H9 (cell line): Measurements from ENCODE around the gene SBF1. TPM values are rescaled to one million over a fixed set of nuclear protein-coding genes. Genes with fewer than 3 reads are reported as not detected.

ENCODE experiments used
- DNase-seq: peaks from one replicate; pipeline ENCODE4 v3.0.0-alpha.2; 2017
- H2AFZ ChIP-seq: one replicate; pipeline ENCODE4 v1.6.1; 2013; ENCODE audit warnings: mild to moderate bottlenecking, low read length, control low read depth, moderate library complexity
- H2AK5ac ChIP-seq: 2 replicates; pipeline ENCODE4 v1.6.1; 2013; ENCODE audit warnings: low read length, control low read depth, mixed read lengths; ENCODE audit not compliant: insufficient read length
- H2BK120ac ChIP-seq: one replicate; pipeline ENCODE4 v1.6.1; 2013; ENCODE audit warnings: low read depth, mild to moderate bottlenecking, low read length, control low read depth, inconsistent platforms; ENCODE audit not compliant: poor library complexity, severe bottlenecking
- H2BK12ac ChIP-seq: 2 replicates; pipeline ENCODE4 v1.6.1; 2013; ENCODE audit warnings: low read length, control low read depth, mixed read lengths, low read depth; ENCODE audit not compliant: insufficient read length
- H2BK15ac ChIP-seq: 2 replicates; pipeline ENCODE4 v1.6.1; 2013; ENCODE audit warnings: low read depth, low read length, control low read depth
- H2BK20ac ChIP-seq: one replicate; pipeline ENCODE4 v1.6.1; 2013; ENCODE audit warnings: low read depth, mild to moderate bottlenecking, low read length, control low read depth, inconsistent platforms; ENCODE audit not compliant: poor library complexity, severe bottlenecking
- H2BK5ac ChIP-seq: 2 replicates; pipeline ENCODE4 v1.6.1; 2013; ENCODE audit warnings: low read length, control low read depth, mixed read lengths; ENCODE audit not compliant: insufficient read length
- H3K14ac ChIP-seq: 2 replicates; pipeline ENCODE4 v1.6.1; 2013; ENCODE audit warnings: low read length, control low read depth; ENCODE audit not compliant: insufficient read depth
- H3K18ac ChIP-seq: 2 replicates; pipeline ENCODE4 v1.6.1; 2013; ENCODE audit warnings: low read depth, mild to moderate bottlenecking, mixed read lengths, low read length, control low read depth; ENCODE audit not compliant: insufficient read length
- H3K23ac ChIP-seq: 2 replicates; pipeline ENCODE4 v1.6.1; 2013; ENCODE audit warnings: low read length, control low read depth, mixed read lengths, low read depth; ENCODE audit not compliant: insufficient read length
- H3K23me2 ChIP-seq: 2 replicates; pipeline ENCODE4 v1.6.1; 2013; ENCODE audit warnings: low read depth, mild to moderate bottlenecking, mixed read lengths, low read length, control low read depth; ENCODE audit not compliant: insufficient read length, poor library complexity, severe bottlenecking
- H3K27ac ChIP-seq: 2 replicates; pipeline ENCODE4 v1.5.1; 2013; ENCODE audit warnings: low read length, control low read depth, mixed read lengths, low read depth; ENCODE audit not compliant: insufficient read length
- H3K27me3 ChIP-seq: 2 replicates; pipeline ENCODE4 v1.6.1; 2013; ENCODE audit warnings: low read length, control low read depth, inconsistent platforms; ENCODE audit not compliant: insufficient read depth
- H3K4ac ChIP-seq: 2 replicates; pipeline ENCODE4 v1.6.1; 2013; ENCODE audit warnings: low read depth, mild to moderate bottlenecking, control low read depth, inconsistent platforms, low read length, moderate library complexity
- H3K4me1 ChIP-seq: 2 replicates; pipeline ENCODE4 v1.6.1; 2013; ENCODE audit warnings: low read length, control low read depth, inconsistent platforms; ENCODE audit not compliant: insufficient read depth
- H3K4me2 ChIP-seq: 2 replicates; pipeline ENCODE4 v1.6.1; 2013; ENCODE audit warnings: low read length, control low read depth, mixed read lengths; ENCODE audit not compliant: insufficient read length, insufficient read depth
- H3K56ac ChIP-seq: 2 replicates; pipeline ENCODE4 v1.6.1; 2013; ENCODE audit warnings: low read depth, mild to moderate bottlenecking, mixed read lengths, low read length, control low read depth; ENCODE audit not compliant: insufficient read length
- H3K79me1 ChIP-seq: 2 replicates; pipeline ENCODE4 v1.6.1; 2013; ENCODE audit warnings: low read depth, mild to moderate bottlenecking, moderate library complexity, low read length, control low read depth, inconsistent platforms; ENCODE audit not compliant: insufficient read depth, poor library complexity, severe bottlenecking
- H3K79me2 ChIP-seq: 2 replicates; pipeline ENCODE4 v1.6.1; 2013; ENCODE audit warnings: low read length, control low read depth, inconsistent platforms; ENCODE audit not compliant: insufficient read depth
- H3K9ac ChIP-seq: 2 replicates; pipeline ENCODE4 v1.6.1; 2013; ENCODE audit warnings: low read length, control low read depth, mixed read lengths; ENCODE audit not compliant: insufficient read length; ENCODE audit errors: extremely low read depth
- H3K9me3 ChIP-seq: one replicate; pipeline ENCODE4 v1.6.1; 2013; ENCODE audit warnings: low read depth, low read length, inconsistent platforms; ENCODE audit not compliant: control insufficient read depth
- H3T11ph ChIP-seq: one replicate; pipeline ENCODE4 v1.6.1; 2013; ENCODE audit warnings: mild to moderate bottlenecking, low read length, control low read depth, inconsistent platforms
- H4K20me1 ChIP-seq: one replicate; pipeline ENCODE4 v1.6.1; 2013; ENCODE audit not compliant: control insufficient read depth, insufficient read length, insufficient read depth
- H4K5ac ChIP-seq: 2 replicates; pipeline ENCODE4 v1.6.1; 2013; ENCODE audit warnings: low read depth, mild to moderate bottlenecking, mixed read lengths, low read length, control low read depth; ENCODE audit not compliant: insufficient read length
- H4K8ac ChIP-seq: replicated peaks from 2 replicates; pipeline ENCODE4 v1.6.1; 2013; ENCODE audit warnings: low read length, control low read depth, mixed read lengths, low read depth; ENCODE audit not compliant: insufficient read length
- H4K91ac ChIP-seq: 2 replicates; pipeline ENCODE4 v1.6.1; 2013; ENCODE audit warnings: low read depth, mild to moderate bottlenecking, moderate library complexity, mixed read lengths, low read length, control low read depth; ENCODE audit not compliant: insufficient read length
- H3K27ac Mint-ChIP-seq, 3 experiments: 2 replicates in 2 of 3; 3 replicates in 1 of 3; pipeline ENCODE4 v1.8.0; 2020 to 2021; ENCODE audit warnings: mixed read lengths in 3 of 3, mild to moderate bottlenecking in 1 of 3, moderate library complexity in 1 of 3
- H3K27me3 Mint-ChIP-seq: 2 replicates; pipeline ENCODE4 v1.8.0; 2021; ENCODE audit warnings: low read depth, mild to moderate bottlenecking, moderate library complexity, mixed read lengths
- H3K36me3 Mint-ChIP-seq, 3 experiments: 2 replicates in 2 of 3; 3 replicates in 1 of 3; pipeline ENCODE4 v1.8.0; 2020 to 2021; ENCODE audit warnings: low read depth in 3 of 3, mixed read lengths in 3 of 3; ENCODE audit not compliant: insufficient read depth in 1 of 3
- H3K4me1 Mint-ChIP-seq, 2 experiments: 2 replicates each; pipeline ENCODE4 v1.8.0; 2020; ENCODE audit warnings: mixed read lengths in 2 of 2
- H3K4me3 Mint-ChIP-seq, 2 experiments: 2 replicates in 1 of 2; 3 replicates in 1 of 2; pipeline ENCODE4 v1.8.0; 2020 to 2021; ENCODE audit warnings: mild to moderate bottlenecking in 2 of 2, mixed read lengths in 2 of 2, moderate library complexity in 1 of 2
- H3K9me3 Mint-ChIP-seq, 2 experiments: 2 replicates in 1 of 2; 3 replicates in 1 of 2; pipeline ENCODE4 v1.8.0; 2020; ENCODE audit warnings: mild to moderate bottlenecking in 2 of 2, mixed read lengths in 2 of 2, moderate library complexity in 1 of 2
- WGBS: extraction: QIAGEN DNeasy Blood & Tissue Kit; methylation state at CpG from one replicate; pipeline ENCODE4 v1.1.7; 2013; ENCODE audit warnings: missing lambda C conversion rate, low lambda C conversion rate, mixed read lengths; ENCODE audit not compliant: insufficient read length; ENCODE audit errors: extremely low coverage; 5-methylcytosine and 5-hydroxymethylcytosine counted together
- total RNA-seq: library from RNA; stranded (reverse); gene quantifications from 2 replicates; pipeline ENCODE4 v1.2.1, GENCODE V29; 2021
- TF ChIP-seq, protein P1 (sequence below): fragments of 200-600 bp; sonication (generic); conservative IDR thresholded peaks from 3 replicates; pipeline ENCODE4 v1.8.0; 2021; ENCODE audit warnings: antibody characterized with exemption, mild to moderate bottlenecking

The SBF1 gene
- total RNA-seq, 1 experiment from 2014 or later: 69.8 TPM

DNA sequence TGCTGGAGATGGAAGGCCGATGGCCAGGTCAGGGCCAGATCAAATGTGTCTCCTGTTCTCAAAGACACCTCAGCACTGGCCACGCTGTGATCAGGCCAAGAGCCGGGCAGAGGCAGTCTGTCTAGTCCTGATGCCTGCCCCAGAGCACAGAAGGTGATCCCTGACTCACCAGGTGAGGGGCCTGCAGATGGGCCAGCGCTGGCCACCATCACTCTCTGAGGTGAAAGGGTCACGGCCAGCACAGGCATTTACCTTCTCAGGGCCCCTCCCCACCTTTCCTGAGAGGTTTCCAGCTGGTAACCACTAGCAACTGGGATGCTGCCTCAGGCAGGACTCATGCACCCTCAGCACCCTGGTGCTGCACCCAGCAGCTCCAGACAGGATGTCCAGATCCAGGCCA, 2.9 kb downstream of the SBF1 start:
- H3K4me2 ChIP-seq: no peak overlapping the region
- H2BK15ac ChIP-seq: no peak overlapping the region
- no peak overlapping the region for H2BK12ac ChIP-seq
- H4K91ac ChIP-seq: no peak overlapping the region
- H3K79me2 ChIP-seq: peaks cover 16% of the 10 kb centered on the region; the same call in 1 of the 2 replicates
- no peak overlapping the region for H3K9ac ChIP-seq
- H3K18ac ChIP-seq: no peak overlapping the region
- H3K4me1 Mint-ChIP-seq: peaks cover 34 to 35% of the 10 kb centered on the region in 2 experiments
- H3K4me3 Mint-ChIP-seq: no peak overlapping the region; a peak in 1 of 5 replicates
- peaks cover 4% of the 10 kb centered on the region for H4K20me1 ChIP-seq
- peaks cover 11% of the 10 kb centered on the region for H3K23me2 ChIP-seq
- peaks cover 19% of the 10 kb centered on the region for H3K79me1 ChIP-seq
- no peaks in the 10 kb centered on the region for H3K9me3 ChIP-seq
- no peak overlapping the region for H3K27ac Mint-ChIP-seq
- no peak overlapping the region for H2BK120ac ChIP-seq
- no CpG with 5 or more reads among the region's 5 CpGs for WGBS
- TF ChIP-seq, protein P1, sequence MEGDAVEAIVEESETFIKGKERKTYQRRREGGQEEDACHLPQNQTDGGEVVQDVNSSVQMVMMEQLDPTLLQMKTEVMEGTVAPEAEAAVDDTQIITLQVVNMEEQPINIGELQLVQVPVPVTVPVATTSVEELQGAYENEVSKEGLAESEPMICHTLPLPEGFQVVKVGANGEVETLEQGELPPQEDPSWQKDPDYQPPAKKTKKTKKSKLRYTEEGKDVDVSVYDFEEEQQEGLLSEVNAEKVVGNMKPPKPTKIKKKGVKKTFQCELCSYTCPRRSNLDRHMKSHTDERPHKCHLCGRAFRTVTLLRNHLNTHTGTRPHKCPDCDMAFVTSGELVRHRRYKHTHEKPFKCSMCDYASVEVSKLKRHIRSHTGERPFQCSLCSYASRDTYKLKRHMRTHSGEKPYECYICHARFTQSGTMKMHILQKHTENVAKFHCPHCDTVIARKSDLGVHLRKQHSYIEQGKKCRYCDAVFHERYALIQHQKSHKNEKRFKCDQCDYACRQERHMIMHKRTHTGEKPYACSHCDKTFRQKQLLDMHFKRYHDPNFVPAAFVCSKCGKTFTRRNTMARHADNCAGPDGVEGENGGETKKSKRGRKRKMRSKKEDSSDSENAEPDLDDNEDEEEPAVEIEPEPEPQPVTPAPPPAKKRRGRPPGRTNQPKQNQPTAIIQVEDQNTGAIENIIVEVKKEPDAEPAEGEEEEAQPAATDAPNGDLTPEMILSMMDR: no peak
- no peak overlapping the region for H2AFZ ChIP-seq
- no peak overlapping the region for H3T11ph ChIP-seq
- H3K4me1 ChIP-seq: no peaks in the 10 kb centered on the region; the same call in 1 of the 2 replicates
- H3K4ac ChIP-seq: no peak overlapping the region
- peaks cover 3 to 13% (median 3%) of the 10 kb centered on the region in 3 experiments for H3K36me3 Mint-ChIP-seq
- no peaks in the 10 kb centered on the region for H3K27me3 ChIP-seq
- no peaks in the 10 kb centered on the region for H3K9me3 Mint-ChIP-seq
- no peak overlapping the region for H2BK5ac ChIP-seq
- H4K5ac ChIP-seq: no peak overlapping the region
- no peak overlapping the region for H3K14ac ChIP-seq
- H3K56ac ChIP-seq: no peak overlapping the region
- H3K23ac ChIP-seq: no peak overlapping the region
- H4K8ac ChIP-seq: no peak overlapping the region
- H3K27ac ChIP-seq: no peak overlapping the region
- DNase-seq: no peak
- H2BK20ac ChIP-seq: no peak overlapping the region
- H2AK5ac ChIP-seq: no peak overlapping the region
- H3K27me3 Mint-ChIP-seq: peaks cover 7% of the 10 kb centered on the region; the same call in 1 of the 2 replicates
